OCI-LY7 (cell line): ENCODE data around the gene GLCCI1.

Experiments
- EZH2phosphoT487 ChIP-seq: fragments of 200-600 bp; sonication (generic); IDR thresholded peaks from 2 replicates; pipeline ENCODE4 v1.6.1; 2018; ENCODE audit warnings: low read depth, borderline replicate concordance, mild to moderate bottlenecking, mixed run types, antibody characterized with exemption, low read length, moderate library complexity, mixed read lengths
- TF ChIP-seq, protein P1 (sequence below): fragments of 200-600 bp; sonication (generic); conservative IDR thresholded peaks from 2 replicates; pipeline ENCODE4 v1.5.1; 2014; ENCODE audit warnings: mild to moderate bottlenecking, antibody characterized with exemption, low read length, moderate library complexity, mixed read lengths

DNA sequence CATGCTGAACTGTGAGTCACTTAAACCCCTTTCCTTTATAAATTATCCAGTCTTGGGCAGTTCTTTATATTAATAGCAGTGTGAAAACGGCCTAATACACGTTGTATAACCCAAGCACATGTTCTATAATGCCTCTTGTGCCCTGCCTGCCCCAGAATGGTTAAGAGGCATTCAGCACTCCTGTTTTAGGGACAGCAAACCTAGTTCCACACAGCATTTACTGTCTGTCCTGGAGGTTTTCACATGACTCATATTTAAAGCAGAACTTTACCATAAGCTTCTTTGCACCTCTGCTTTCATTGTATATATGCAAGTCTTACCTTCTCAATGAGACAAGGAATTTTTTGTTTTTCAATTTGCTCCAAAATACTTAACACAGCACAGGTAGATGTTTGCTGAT is 148.6 kb downstream of the GLCCI1 start:
- TF ChIP-seq, protein P1, sequence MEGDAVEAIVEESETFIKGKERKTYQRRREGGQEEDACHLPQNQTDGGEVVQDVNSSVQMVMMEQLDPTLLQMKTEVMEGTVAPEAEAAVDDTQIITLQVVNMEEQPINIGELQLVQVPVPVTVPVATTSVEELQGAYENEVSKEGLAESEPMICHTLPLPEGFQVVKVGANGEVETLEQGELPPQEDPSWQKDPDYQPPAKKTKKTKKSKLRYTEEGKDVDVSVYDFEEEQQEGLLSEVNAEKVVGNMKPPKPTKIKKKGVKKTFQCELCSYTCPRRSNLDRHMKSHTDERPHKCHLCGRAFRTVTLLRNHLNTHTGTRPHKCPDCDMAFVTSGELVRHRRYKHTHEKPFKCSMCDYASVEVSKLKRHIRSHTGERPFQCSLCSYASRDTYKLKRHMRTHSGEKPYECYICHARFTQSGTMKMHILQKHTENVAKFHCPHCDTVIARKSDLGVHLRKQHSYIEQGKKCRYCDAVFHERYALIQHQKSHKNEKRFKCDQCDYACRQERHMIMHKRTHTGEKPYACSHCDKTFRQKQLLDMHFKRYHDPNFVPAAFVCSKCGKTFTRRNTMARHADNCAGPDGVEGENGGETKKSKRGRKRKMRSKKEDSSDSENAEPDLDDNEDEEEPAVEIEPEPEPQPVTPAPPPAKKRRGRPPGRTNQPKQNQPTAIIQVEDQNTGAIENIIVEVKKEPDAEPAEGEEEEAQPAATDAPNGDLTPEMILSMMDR = no peak
- TF ChIP-seq EZH2phosphoT487 = no peak
